HepG2 (cell line): ENCODE measurements around the gene TSPAN5. TPM values are rescaled to one million over a fixed set of nuclear protein-coding genes. Genes with fewer than 3 reads are reported as not detected.

Source experiments
- CEBPB ChIP-seq: IDR thresholded peaks from 2 replicates; pipeline ENCODE4 v1.6.1; 2011; ENCODE audit warnings: low read depth, low read length, improper control_type of control experiment, borderline replicate concordance
- HMGXB3 ChIP-seq: sonication (generic); formaldehyde crosslinking; IDR thresholded peaks from 2 replicates; pipeline ENCODE4 v1.4.0; 2020; ENCODE audit warnings: missing genetic modification reagents, borderline replicate concordance
- RNF219 ChIP-seq: sonication (generic); formaldehyde crosslinking; IDR thresholded peaks from 2 replicates; pipeline ENCODE4 v1.5.0; 2020; ENCODE audit warnings: mild to moderate bottlenecking, missing genetic modification reagents
- SATB2 ChIP-seq: sonication (generic); formaldehyde crosslinking; IDR thresholded peaks from 2 replicates; pipeline ENCODE4 v1.5.0; 2020; ENCODE audit warnings: missing genetic modification reagents
- TBX2 ChIP-seq: sonication (generic); formaldehyde crosslinking; IDR thresholded peaks from 2 replicates; pipeline ENCODE4 v1.5.0; 2020; ENCODE audit warnings: missing genetic modification reagents, mild to moderate bottlenecking, borderline replicate concordance
- ZBTB39 ChIP-seq: sonication (generic); formaldehyde crosslinking; IDR thresholded peaks from 2 replicates; pipeline ENCODE4 v1.5.0; 2020; ENCODE audit warnings: missing genetic modification reagents
- ZNF574 ChIP-seq: sonication (generic); formaldehyde crosslinking; IDR thresholded peaks from 2 replicates; pipeline ENCODE4 v1.4.0; 2020; ENCODE audit warnings: missing genetic modification reagents
- ZNF609 ChIP-seq: sonication (generic); formaldehyde crosslinking; IDR thresholded peaks from 2 replicates; pipeline ENCODE4 v1.4.0; 2020; ENCODE audit warnings: mild to moderate bottlenecking, missing genetic modification reagents, borderline replicate concordance
- ZNF800 ChIP-seq: sonication (generic); formaldehyde crosslinking; IDR thresholded peaks from 2 replicates; pipeline ENCODE4 v1.4.0; 2020; ENCODE audit warnings: missing genetic modification reagents
- polyA plus RNA-seq, 8 experiments: library from polyadenylated mRNA; depleted of rRNA in 3 of 8; stranded (reverse) in 7 of 8; unstranded in 1 of 8; fragments of >200 nt; fragmentation: Illumina TruSeq in 4 of 8; extraction: Trizol in 4 of 8; gene quantifications; 2 replicates each; pipeline versions ENCODE4 v1.2.1 to v1.2.3, GENCODE V29; 2011 to 2016; ENCODE audit warnings: low read depth in 4 of 8, missing spikeins in 1 of 8, mixed read lengths in 1 of 8; ENCODE audit not compliant: insufficient read depth in 1 of 8
- total RNA-seq, 5 experiments: library from RNA; depleted of rRNA; stranded (reverse); fragments of >200 nt; fragmentation: Illumina TruSeq; extraction: Trizol; gene quantifications; 2 replicates each; pipeline ENCODE4 v1.2.3, GENCODE V29; 2016; ENCODE audit warnings: low read depth in 1 of 5

The TSPAN5 gene
- total and polyA plus RNA-seq, 2 of the 13 experiments (the other 11 are each of a cell fraction or from before 2014, with no cell fraction given) = 0.20 to 0.53 TPM

- TF ChIP-seq TBX2 (CRISPR knock-in tag) = 0 out of 2 replicates have a peak, but pooled peaks have one; percentile 16
- TF ChIP-seq ZNF800 = no peak
- TF ChIP-seq SATB2 (CRISPR knock-in tag) = no peak
- TF ChIP-seq ZBTB39 (CRISPR knock-in tag) = 0 out of 2 replicates have a peak, but pooled peaks have one; percentile 37
- TF ChIP-seq ZNF609 = peak; percentile 95
- peak; percentile 88; the same call in 1 of the 2 replicates for TF ChIP-seq CEBPB
- no peak for TF ChIP-seq ZNF574
- no peak for TF ChIP-seq HMGXB3 (CRISPR knock-in tag)
- no peak for TF ChIP-seq RNF219 (CRISPR knock-in tag)
These were observed 74.1 kb downstream of the TSPAN5 start (continued) for GRCh38 chr4:98584265-98584664.
